DND-41 (cell line): ENCODE measurements around the gene TBL1X.

Experiments used
- ATAC-seq: fragments of 200-7000 bp; cut with Tn5 transposase; 3 replicates; pipeline ENCODE4 v1.9.1; 2021; ENCODE audit warnings: low read depth; ENCODE audit not compliant: insufficient read depth
- DNase-seq: peaks from one replicate; pipeline ENCODE4 v3.0.0-alpha.2; 2020
- H2AFZ ChIP-seq: 2 replicates; pipeline ENCODE4 v1.6.0; 2012; ENCODE audit warnings: low read depth, low read length
- H3K27ac ChIP-seq: 2 replicates; pipeline ENCODE4 v1.5.1; 2012; ENCODE audit warnings: low read length, inconsistent platforms
- H3K27me3 ChIP-seq: fragments of 200-600 bp; sonication (generic); 2 replicates; pipeline ENCODE4 v1.6.0; 2012; ENCODE audit warnings: low read length, mild to moderate bottlenecking, inconsistent platforms; ENCODE audit not compliant: insufficient read depth, poor library complexity
- H3K36me3 ChIP-seq: 2 replicates; pipeline ENCODE4 v1.5.1; 2012; ENCODE audit warnings: low read length, inconsistent platforms; ENCODE audit not compliant: insufficient read depth
- H3K4me1 ChIP-seq: 2 replicates; pipeline ENCODE4 v1.5.1; 2012; ENCODE audit warnings: mild to moderate bottlenecking, low read length; ENCODE audit not compliant: insufficient read depth
- H3K4me2 ChIP-seq: 2 replicates; pipeline ENCODE4 v1.6.0; 2012; ENCODE audit warnings: mild to moderate bottlenecking, moderate library complexity, low read length, inconsistent platforms; ENCODE audit not compliant: insufficient read depth
- H3K4me3 ChIP-seq, 2 experiments: fragments of 200-600 bp in 1 of 2; shearing (Covaris generic) in 1 of 2; 2 replicates each; pipeline ENCODE4 v1.5.1; 2012 to 2016; ENCODE audit warnings: inconsistent platforms in 2 of 2, low read length in 2 of 2, mild to moderate bottlenecking in 2 of 2, low read depth in 1 of 2, moderate library complexity in 1 of 2
- H3K79me2 ChIP-seq: 2 replicates; pipeline ENCODE4 v1.6.0; 2012; ENCODE audit warnings: low read length, inconsistent platforms; ENCODE audit not compliant: insufficient read depth
- H3K9ac ChIP-seq: 2 replicates; pipeline ENCODE4 v1.6.0; 2012; ENCODE audit warnings: low read depth, mild to moderate bottlenecking, inconsistent platforms, low read length, moderate library complexity
- H3K9me3 ChIP-seq: 2 replicates; pipeline ENCODE4 v1.5.1; 2012; ENCODE audit warnings: low read length, moderate library complexity, mild to moderate bottlenecking, inconsistent platforms; ENCODE audit not compliant: insufficient read depth, severe bottlenecking
- H4K20me1 ChIP-seq: 2 replicates; pipeline ENCODE4 v1.6.0; 2012; ENCODE audit warnings: low read length; ENCODE audit not compliant: insufficient read depth
- EZH2 ChIP-seq: IDR thresholded peaks from 3 replicates; pipeline ENCODE4 v1.6.1; 2012; ENCODE audit warnings: borderline replicate concordance, low read depth, mild to moderate bottlenecking, moderate library complexity, low read length, inconsistent platforms; ENCODE audit not compliant: severe bottlenecking
- TF ChIP-seq, protein P1 (sequence below): IDR thresholded peaks from 2 replicates; pipeline ENCODE4 v1.5.1; 2012; ENCODE audit warnings: borderline replicate concordance, low read length, moderate library complexity, mild to moderate bottlenecking; ENCODE audit not compliant: poor library complexity, severe bottlenecking; ENCODE audit errors: extremely low read depth

The TBL1X gene

DNA sequence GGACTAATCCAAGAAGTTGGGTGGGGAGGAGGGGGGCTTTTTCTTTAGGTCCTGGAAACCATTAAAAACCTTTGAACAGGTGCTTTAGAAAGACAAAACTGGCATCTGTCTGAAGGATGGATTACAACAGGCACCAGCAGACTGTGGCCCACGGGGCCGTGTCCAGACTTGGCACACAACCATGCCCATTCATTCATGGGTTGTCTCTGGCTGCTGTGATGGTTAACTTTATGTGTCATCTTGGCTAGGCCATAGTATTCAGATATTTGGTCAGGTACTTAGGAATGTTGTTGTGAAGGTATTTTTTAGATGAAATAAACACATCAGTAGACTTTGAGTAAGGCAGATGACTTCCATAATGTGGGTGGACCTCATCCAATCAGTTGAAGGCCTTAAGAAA, 45.5 kb downstream of the TBL1X start:
- Histone ChIP-seq H3K27ac (no peak overlapping the region), H3K36me3 (no peaks in the 10 kb centered on the region), H3K9me3 (no peaks in the 10 kb centered on the region), H3K4me1 (no peaks in the 10 kb centered on the region; the same call in 1 of the 2 replicates), H3K4me3 (no peak overlapping the region), H3K79me2 (no peaks in the 10 kb centered on the region), H3K4me2 (no peak overlapping the region), H3K9ac (no peak overlapping the region), H2AFZ (no peak overlapping the region), H4K20me1 (no peaks in the 10 kb centered on the region), H3K27me3 (no peaks in the 10 kb centered on the region)
- DNase-seq (no peak), ATAC-seq (no peak)
- TF ChIP-seq, protein P1, sequence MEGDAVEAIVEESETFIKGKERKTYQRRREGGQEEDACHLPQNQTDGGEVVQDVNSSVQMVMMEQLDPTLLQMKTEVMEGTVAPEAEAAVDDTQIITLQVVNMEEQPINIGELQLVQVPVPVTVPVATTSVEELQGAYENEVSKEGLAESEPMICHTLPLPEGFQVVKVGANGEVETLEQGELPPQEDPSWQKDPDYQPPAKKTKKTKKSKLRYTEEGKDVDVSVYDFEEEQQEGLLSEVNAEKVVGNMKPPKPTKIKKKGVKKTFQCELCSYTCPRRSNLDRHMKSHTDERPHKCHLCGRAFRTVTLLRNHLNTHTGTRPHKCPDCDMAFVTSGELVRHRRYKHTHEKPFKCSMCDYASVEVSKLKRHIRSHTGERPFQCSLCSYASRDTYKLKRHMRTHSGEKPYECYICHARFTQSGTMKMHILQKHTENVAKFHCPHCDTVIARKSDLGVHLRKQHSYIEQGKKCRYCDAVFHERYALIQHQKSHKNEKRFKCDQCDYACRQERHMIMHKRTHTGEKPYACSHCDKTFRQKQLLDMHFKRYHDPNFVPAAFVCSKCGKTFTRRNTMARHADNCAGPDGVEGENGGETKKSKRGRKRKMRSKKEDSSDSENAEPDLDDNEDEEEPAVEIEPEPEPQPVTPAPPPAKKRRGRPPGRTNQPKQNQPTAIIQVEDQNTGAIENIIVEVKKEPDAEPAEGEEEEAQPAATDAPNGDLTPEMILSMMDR = no peak
- no peak for TF ChIP-seq EZH2

DNA sequence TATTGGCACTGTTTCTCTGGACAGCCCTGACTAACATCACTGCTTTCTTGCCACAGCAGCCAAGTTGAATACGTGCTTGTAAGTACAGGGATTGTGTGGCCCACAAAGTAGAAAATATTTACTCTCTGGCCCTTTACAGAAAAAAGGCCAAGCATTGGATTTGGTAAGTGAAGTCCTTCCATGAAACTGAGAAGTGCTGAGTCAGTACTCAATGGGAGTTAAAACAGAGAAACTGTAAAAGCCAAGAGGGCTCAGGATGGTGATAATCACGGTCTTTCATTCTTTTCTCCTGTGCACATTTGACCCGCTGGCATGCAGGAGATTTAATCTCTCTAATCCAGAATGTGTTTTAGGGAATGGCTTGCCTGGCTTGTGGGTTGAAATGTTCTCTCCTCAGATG, 46.1 kb downstream of the TBL1X start:
- Histone ChIP-seq H3K9ac (no peak overlapping the region), H3K27ac (no peak overlapping the region), H4K20me1 (no peaks in the 10 kb centered on the region), H3K79me2 (no peaks in the 10 kb centered on the region), H3K36me3 (no peaks in the 10 kb centered on the region), H2AFZ (no peak overlapping the region), H3K9me3 (no peaks in the 10 kb centered on the region), H3K4me2 (no peak overlapping the region), H3K27me3 (no peaks in the 10 kb centered on the region), H3K4me1 (peaks cover 2% of the 10 kb centered on the region; the same call in 1 of the 2 replicates), H3K4me3 (no peak overlapping the region)
- no peak for TF ChIP-seq EZH2
- TF ChIP-seq, protein P1 = no peak
- DNase-seq (no peak), ATAC-seq (no peak)

DNA sequence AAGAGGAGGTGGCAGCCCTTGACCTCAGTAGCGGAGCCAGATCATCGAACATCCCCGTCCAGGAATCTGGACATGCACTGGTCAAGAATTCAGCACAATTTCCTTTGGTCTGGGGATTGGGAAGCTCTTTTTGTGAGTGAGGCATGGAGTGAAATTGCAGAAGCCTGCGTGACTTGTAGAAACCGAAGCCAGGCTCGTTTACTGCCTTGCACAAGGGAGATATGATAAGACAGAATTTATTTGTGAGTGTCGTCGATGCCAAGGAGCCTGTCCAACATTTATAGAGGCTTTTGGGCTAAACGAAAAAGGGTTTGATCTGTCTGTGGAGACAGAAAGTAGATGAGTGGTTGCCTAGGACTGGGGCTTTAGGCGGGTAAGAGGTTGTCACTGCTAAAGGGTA, 50.6 kb downstream of the TBL1X start:
- Histone ChIP-seq H3K9me3 (no peaks in the 10 kb centered on the region), H3K27ac (no peak overlapping the region), H4K20me1 (no peaks in the 10 kb centered on the region), H2AFZ (no peak overlapping the region), H3K27me3 (no peaks in the 10 kb centered on the region), H3K4me3 (no peak overlapping the region), H3K4me2 (no peak overlapping the region), H3K79me2 (no peaks in the 10 kb centered on the region), H3K9ac (no peak overlapping the region), H3K36me3 (no peaks in the 10 kb centered on the region), H3K4me1 (peaks cover 2% of the 10 kb centered on the region; the same call in 1 of the 2 replicates)
- DNase-seq (no peak), ATAC-seq (no peak)
- TF ChIP-seq, protein P1 = no peak
- TF ChIP-seq EZH2 = no peak
